HG03135 (cell line): Measurements from ENCODE around the gene CDYL2.

ENCODE experiments used
- ATAC-seq: cut with Tn5 transposase; IDR thresholded peaks from one replicate; pipeline ENCODE4 v1.9.1; 2021; ENCODE audit warnings: mild to moderate bottlenecking, moderate library complexity; ENCODE audit not compliant: unreplicated experiment

Gene CDYL2

GRCh38 chr16:80569440-80570105, 234.8 kb downstream of the CDYL2 start:
- ATAC-seq, result no peak

GRCh38 chr16:80564394-80564793, 240.0 kb downstream of the CDYL2 start:
- ATAC-seq, result no peak

GRCh38 chr16:80563066-80563465, 241.3 kb downstream of the CDYL2 start:
- no peak for ATAC-seq

DNA sequence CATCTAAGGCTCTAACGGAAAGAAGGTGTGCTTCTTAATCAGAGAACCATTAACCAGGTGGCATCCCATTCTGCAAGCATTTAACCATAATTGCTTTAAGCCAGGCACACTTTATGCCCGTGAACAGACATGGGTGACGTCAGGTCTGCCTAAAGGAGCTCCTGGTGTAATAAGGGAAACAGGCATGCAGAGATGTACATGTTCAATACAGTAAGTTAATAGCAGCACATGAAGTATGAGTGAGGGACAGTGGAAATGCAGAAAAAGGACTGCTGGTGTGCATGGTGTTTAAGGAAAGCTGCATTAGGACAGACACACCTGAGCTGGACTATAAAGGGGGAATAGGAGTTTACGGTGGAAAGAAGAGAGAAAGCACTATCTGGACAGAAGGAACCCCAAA, 245.0 kb downstream of the CDYL2 start:
- no peak for ATAC-seq

- no peak for ATAC-seq
Observed at GRCh38 chr16:80557037-80557436, 247.4 kb downstream of the CDYL2 start.

DNA sequence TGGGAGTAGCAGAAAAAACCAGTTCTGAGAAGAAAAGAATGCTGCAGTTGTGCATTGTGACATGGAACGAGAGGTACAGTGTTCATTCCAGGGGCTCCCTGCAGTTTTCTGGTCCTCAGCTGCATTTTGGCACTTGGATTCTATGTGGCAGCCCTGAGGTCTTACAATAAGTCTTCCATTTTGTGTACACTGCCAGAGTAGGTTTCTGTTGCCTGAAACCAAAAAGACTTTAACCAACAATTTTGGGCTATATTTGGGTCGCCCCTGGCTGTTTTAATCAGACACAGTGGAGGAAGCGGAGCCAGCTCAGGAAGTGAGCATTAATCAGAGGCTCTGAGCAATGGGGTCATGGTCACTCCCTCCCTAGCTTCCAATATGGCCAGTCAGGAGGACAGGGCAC, 247.9 kb downstream of the CDYL2 start:
- ATAC-seq, result no peak

- ATAC-seq, result no peak
Observed at GRCh38 chr16:80554033-80554432, 250.4 kb downstream of the CDYL2 start.

GRCh38 chr16:80552277-80552676, 252.1 kb downstream of the CDYL2 start:
- no peak for ATAC-seq
